NCI-H146 (cell line): ENCODE data around the gene CHRNB2.
A peak's percentile ranks its signal among the peaks of the same experiment; 100 is the strongest.
"Not testable (repeated sequence)": the region's sequence is repeated elsewhere in the genome, so short reads cannot be mapped to it uniquely, and the experiment has no call there.

Experiments
- DNase-seq: peaks from one replicate; lab custom pipeline; 2025; lab: John Stamatoyannopoulos, UW

The CHRNB2 gene, protein sequence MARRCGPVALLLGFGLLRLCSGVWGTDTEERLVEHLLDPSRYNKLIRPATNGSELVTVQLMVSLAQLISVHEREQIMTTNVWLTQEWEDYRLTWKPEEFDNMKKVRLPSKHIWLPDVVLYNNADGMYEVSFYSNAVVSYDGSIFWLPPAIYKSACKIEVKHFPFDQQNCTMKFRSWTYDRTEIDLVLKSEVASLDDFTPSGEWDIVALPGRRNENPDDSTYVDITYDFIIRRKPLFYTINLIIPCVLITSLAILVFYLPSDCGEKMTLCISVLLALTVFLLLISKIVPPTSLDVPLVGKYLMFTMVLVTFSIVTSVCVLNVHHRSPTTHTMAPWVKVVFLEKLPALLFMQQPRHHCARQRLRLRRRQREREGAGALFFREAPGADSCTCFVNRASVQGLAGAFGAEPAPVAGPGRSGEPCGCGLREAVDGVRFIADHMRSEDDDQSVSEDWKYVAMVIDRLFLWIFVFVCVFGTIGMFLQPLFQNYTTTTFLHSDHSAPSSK

DNA sequence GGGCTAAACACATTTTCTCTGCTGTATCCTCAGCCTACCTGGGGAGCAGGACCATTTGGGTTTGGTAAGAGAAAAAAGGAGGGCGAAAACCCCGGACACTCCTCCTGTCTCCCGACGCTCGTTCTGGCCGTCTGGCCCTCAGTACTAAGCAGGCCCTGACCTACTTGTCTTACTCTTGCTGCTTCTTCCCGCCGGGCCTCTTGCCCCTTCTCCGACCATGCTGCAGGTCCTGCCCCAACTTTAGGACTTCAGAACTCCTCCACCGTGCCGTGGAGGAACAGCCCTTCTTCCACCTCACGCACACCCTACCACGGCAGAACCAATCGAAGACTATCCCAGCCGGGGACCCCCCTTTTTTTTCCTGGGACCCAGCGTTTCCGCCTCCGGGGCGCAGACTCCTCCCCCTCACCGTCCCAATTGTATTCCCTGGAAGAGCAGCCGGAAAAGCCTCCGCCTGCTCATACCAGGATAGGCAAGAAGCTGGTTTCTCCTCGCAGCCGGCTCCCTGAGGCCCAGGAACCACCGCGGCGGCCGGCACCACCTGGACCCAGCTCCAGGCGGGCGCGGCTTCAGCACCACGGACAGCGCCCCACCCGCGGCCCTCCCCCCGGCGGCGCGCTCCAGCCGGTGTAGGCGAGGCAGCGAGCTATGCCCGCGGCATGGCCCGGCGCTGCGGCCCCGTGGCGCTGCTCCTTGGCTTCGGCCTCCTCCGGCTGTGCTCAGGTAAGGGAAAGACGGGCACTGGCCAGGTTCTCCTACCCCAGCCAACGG is at the start of gene CHRNB2:
CHRNB2 (plus strand) TSS at position 393 of the 771 bp plus-strand sequence; CDS start at position 660, 267 bp downstream.
- DNase-seq: peak; percentile 86

DNA sequence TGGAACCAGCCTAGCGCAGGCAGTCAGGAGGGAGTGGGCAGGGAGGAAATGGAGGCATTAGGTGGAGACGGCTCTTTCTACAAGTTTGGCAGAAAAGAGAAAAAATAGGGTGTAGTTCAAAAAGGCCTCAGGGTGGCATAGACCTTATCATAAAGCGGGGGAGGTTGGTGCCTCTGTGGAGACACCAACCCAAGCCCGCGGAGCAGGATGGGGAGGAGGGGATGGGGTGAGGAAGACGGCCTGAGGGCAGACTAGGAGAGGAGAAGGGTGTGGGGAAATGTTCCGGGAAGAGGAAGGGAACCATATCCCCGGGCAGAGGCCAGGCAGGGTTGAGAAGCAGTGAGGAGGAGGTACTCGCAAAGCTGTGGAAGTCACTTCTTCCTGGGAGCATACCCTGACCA is 48.0 kb upstream of the CHRNB2 start:
- DNase-seq: no peak

DNA sequence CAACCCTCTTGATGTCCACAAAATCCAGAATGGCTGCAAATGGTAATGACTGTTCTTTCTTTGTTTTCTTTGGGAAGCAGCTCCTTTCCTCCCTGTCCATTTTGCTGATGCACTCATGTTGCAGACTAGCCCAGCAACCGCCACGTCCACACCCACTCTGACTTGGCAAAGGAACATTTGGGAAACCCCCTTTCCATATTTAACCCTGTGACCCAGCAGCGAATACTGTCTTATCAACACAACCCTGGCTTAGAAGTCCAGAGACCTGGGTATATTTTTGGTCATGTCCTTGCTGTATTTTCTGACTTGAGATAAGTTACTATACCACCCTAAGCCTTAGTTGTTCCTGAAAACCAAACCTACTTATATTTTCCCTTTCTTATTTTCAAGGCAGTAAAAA is 47.2 kb upstream of the CHRNB2 start:
- no peak for DNase-seq

DNA sequence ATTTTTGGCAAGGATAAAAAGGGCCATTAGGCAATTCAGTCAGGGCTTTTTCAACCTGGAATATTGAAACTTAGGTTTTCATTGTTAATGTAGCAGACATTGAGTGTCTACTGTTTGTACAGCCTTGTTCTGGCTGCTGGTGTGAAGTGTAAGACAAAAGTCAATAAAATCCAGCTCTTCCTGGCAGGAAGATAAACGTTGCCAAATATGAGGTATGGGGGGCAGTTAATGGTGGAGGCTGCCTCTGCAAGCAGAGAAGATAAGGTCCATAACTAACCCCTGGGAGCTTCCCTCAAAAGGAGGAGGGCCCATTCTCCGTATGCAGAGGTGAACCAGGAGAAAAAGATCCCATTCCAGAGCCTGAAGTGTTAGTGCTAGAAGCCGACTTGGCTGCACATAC is 45.9 kb upstream of the CHRNB2 start:
- DNase-seq: no peak

DNA sequence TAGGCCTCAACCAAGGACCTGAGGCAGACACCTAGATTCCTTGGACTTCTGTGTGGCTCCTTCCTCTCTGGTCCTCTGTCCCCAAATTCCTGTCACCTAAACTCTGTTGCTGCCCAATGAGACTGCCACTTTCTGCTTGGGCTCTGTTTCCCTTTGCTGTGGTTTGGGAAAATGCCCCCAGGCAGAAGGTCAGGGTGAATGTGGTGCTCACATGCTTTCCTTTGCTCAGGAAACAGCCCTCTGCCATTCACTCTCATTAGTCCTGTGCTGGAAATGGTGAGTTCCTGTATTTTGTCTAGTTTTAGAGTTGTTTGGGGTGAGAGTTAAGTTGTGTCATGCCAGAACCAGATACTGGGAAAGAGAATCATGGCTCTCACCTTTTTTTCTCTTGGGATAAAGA is 42.7 kb upstream of the CHRNB2 start:
- no peak for DNase-seq

DNA sequence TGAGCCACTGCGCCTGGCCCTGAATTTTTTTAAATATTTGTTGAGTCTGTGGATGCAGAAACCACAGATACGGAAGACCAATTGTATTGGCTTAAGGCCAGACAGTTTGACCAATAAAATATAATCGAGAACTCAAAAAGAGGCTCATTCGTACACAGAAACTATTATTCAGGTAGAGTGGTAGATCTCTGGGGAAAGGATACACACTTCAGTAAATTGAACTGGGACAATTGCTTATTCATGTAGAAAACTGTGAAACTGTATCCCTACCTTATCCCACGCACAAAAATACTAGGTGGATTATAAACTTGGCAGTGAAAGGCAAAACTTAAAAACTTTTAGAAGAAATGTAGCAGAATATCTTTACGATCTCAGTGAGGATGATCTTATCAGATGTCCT is 40.4 kb upstream of the CHRNB2 start:
- no peak for DNase-seq

DNA sequence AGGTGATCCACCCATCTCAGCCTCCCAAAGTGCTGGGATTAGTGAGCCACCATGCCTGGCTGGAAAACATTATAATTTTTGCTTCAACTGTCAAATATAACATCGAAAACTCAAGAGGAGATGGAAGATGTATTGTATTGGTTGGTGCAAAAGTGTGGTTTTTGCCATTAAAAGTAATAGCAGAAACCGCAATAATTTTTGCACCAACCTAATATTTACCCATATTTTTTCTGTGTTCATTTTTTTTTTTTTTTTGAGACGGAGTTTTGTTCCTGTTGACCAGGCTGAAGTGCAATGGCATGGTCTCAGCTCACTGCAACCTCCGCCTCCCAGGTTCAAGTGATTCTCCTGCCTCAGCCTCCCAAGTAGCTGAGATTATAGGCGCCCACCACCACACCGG is 38.3 kb upstream of the CHRNB2 start:
- DNase-seq: no peak

DNA sequence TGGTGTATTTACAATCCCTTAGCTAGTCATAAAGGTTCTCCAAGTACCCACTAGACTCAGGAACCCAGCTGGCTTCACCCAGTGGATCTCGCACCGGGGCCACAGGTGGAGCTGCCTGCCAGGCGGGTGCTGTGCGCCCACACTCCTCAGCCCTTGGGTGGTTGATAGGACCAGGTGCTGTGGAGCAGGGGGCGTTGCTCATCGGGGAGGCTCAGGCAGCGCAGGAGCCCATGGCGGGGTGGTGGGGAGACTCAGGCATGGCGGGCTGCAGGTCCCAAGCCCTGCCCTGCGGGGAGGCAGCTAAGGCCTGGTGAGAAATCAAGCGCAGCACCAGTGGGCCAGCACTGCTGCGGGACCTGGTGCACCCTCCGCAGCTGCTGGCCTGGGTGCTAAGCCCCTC is 35.6 kb upstream of the CHRNB2 start:
- DNase-seq: not testable (repeated sequence)

DNA sequence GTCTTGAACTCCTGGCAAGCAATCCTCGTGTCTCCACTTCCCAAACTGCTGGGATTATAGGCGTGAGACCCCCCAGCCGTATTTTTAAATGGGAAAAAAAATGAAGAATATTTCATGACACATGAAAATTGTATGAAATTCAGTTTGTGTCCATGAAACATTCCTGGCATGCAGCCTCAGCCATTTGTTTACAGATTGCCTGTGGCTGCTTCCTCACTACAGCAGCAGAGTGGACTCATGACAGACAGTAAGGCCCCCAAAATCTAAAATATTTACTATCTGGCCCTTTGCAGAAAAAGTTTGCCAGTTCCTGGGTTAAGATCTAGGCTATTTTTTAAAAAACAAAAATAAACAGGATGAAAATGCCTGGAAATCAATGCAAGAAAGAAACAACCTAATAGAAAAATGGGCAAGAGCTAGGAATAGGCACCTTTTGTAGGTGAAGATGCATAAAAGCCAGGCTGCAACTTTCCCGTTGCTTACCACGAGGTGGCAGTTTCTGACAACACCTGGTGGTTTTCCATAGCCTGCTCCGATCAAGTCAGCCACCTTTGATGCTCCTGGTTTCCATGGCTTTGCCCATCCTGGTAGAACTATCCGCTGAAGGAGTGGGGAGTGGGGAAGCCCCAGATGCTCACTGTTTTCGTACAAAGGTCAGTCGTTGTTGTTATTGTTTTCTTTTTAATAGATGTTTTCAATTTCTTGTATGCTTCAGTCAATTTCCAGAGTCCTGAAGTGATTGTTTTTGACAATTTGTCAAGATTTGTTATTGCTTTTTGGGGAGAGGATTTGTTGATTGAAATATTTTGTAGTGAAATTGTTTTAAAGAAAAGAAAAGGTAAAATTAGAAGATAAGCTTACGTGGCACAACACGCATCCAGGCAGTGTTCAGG is 33.4 kb upstream of the CHRNB2 start:
- peak; percentile 63 for DNase-seq

DNA sequence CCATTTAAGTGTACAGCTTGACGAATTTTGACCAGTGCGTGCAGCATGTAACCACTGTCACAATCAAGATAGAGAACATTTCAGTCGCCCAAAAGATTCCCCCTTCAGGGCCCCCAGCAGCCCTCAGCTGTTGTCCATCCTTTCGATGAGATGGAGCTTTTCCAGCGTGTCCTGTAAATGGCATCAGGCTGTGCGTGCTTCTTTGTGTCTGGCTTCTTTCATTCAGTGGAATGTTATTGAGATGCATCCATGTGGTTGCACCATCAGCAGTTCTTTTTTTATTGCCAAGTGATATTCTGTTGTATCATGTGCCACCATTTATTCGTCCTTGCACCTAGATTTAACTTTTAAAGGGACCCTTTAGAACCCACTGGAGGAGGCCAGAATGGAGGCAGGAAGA is 31.0 kb upstream of the CHRNB2 start:
- no peak for DNase-seq

DNA sequence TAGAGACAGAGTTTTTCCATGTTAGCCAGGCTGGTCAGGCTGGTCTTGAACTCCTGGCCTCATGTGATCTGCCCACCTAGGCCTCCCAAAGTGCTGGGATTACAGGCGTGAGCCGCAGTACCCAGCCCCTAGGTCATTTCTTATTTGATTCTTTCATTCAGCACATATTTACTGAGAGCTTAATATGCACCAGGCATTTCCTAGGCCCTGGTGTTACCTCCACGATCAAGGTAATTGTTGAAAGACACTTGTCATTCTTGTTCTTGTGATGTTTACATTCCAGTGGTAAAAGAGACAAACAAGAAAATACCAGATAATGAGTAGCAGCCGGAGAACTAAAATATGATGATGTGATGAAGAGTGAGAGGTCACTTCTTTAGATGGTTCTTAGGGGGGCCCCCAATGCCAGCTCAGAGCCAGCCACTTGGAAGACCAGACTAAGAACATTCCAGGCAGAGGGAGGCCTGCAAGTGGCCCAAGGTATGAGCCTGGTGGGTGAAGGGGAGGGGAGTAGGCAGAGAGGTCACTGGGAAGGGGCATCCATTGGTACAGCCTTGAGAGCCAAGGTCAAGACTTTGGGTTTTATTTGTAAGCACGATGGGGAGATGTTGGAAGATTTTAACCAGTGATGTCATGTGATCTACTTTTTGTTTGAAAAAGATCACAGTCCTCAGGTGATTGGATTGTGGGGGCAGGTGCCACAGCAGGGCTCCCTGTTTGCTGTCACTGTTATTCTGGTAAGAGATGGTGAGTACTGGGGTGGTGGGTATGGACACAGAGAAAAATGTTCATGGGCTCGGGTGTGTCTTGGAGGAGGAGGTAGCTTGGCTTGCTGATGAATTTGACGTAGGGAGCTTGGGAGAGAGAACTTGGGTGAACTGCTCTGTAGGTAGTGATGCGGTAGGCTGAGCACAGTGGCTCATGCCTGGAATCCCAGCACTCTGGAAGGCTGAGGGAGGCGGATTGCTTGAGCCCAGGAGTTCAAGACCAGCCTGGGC is 27.8 kb upstream of the CHRNB2 start:
- no peak for DNase-seq

DNA sequence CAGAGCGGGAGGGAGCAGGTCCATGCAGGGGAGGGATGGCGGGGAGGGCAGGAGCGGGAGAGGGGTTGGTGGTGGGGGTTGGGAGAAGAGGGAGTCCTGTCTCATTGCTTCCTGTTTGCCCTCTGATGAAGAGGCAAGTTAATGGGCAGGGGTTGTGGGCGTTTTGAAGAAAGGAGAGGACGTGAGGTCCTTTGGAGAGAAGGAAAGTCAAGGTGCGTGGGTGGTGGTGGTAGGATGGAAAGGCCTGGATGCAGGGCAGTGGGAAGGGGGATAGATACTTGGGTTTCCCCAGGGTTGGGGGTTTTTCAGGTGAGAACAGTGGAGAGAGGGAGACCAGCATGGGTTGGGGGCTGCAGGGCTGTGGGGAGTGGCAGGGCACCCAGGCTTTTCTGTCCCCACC is 26.3 kb upstream of the CHRNB2 start:
- no peak for DNase-seq

DNA sequence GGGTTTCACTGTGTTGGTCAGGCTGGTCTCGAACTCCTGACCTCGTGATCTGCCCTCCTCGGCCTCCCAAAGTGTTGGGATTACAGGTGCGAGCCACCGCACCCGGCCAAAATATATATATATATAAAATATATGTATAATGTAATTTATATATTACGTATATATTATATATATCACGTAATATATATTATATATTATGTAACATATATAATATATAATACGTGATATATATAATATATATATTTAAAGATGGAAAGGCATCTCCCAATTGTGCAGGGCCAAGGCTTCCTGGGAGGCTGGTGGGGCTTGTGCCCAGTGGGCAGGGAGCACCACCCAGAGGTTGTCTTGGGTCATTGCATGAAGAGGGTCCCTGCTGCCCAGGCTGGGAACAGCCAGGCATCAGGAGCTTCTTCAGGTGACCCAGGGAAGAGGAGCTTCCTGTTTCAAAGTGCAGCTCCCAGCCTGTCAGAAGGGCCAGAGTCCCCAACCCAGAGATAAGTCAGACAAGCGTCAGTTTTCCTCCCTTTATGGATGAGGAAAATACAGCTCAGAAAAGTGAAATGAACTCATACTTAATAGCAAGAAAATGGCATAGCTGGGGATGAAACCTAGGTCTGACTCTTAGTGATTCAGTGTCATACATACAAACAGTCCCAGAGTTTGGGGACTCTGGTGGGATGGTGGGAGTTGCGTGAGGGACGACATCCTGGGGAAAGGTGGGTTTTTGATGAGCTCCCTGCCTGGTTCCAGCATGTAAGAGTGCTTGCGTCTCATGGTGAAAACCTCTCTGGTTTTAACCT is 21.1 kb upstream of the CHRNB2 start:
- peak; percentile 65 for DNase-seq

DNA sequence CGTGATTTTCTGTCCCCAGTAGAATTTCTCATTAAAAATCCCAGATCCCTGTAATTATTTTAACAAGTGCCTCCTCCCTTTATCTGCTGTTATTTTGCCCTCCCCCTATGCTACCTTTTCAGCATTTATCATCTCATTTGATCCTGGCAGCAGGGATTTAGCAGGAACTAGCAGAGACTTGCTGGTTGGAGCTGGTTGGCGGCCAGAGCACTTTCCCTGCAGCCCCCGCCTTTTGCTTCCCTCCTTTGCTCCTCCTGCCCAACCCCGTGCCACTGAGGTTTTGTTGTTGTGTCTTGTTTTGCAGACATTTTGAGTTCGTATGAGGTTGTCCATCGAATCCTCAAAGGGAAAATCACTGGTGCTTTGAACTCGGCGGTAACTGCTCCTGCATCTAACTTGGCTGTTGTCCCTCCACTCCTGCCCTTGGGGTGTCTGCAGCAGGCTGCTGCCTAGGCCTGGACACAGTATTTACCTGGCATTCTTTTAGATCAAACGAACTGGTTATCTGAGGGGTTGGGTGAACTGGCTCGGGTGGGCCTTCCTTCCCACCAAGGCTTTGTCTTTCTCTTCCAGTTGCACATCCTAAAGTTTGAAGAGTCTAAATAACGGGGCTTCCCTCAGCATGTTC is 20.4 kb upstream of the CHRNB2 start:
- no peak for DNase-seq

DNA sequence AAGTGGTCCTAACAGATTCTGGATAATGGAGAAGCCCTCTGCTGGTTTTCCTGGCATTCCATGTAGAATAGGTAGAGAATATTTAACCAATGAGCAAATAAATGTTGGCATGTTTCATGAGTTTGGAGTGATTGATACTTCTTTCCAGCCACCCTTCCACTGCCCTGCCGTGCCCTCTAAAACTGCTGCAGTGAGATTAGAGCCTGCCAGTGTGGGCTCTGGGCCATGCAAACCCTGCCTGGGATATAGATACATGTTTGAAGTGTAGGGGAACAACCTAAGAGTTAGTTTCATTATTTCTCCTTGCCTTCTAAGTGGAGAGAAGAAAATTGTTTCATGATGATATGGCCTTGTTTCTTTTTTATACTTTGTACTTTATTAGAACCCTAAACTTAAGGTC is 19.6 kb upstream of the CHRNB2 start:
- no peak for DNase-seq

DNA sequence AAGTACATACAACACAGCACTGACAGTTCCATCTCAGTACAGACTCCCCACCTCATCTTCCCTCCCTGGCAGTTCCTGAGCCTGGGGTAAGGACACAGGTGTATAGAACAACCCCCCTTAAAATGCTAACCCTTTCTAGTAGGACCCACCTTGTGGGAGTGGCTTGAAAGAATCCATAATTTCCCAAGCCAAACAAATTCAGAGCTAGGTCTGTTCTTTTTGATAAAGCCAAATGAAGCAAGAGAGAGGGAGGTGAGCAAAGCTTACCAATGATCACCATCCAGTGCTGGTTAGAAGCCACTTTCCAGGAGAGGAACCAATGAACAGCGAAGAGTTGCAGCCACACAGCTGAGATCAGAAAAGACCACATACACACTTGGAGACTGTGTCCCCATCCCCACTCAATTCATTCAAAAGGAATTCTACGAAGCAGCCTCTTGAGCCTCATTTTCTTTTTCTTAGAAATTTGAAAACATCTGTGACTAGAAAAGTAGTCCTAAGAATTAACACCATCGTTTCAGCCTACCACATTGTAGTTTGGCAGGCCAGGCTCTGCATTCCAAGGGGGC is 18.3 kb upstream of the CHRNB2 start:
- DNase-seq: no peak

DNA sequence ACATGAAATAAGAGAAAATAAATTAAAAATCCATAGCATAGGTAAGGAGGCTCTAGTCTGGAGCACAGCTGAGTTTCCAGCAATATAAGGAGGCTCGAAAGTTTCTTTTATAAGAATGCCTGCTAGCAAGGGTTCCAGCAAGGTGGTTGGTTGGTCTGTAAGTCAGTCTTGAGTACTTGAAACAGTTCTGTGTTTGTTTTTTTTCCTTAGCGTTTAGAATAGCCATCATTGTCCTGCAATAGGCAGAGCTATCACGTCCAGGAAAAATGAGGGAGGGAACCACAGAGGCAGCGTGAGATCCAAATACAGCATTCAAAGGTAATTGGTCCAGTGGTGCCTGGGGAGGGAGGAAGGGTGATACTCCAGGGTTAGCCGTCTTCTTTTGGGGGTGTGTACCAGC is 17.5 kb upstream of the CHRNB2 start:
- DNase-seq: no peak

DNA sequence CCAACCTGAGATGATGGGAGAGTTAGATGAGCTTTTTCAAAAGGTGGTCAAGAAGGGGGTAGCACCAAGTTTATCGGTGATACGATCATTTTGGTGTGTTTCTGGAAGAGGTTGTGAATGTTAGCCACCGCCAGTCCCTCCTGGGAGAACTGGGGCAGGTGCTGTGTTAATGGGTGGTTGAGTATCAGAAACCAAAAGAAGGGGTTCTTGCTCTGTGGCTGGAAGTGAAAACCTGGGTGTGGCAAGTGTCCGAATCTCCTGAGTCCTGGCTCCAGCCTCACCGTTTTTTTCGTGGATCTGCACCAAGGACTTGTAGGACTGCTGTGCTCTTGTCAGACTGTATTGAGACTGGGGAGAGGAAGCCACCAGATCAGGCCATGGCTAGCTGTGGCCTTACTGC is 16.9 kb upstream of the CHRNB2 start:
- no peak for DNase-seq

DNA sequence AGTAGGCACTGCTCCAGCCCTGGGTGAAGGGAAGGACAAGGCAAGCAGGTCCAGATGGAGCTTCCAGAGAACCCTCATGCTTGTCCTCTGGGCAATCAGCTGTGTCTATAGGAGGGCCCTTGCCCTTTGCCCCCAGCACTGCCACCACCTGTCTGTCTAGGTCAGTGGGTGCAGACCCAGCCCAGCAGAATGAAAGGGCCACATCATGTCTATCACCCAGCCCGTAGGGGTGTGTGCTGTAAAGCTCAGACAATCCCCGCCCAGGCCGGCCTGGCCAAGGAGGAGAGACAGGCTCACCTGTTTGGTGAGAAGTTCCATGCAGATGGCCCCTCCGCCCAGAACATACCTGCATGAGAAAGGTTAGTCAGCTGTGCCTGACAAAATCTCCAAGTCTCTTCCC is 16.1 kb upstream of the CHRNB2 start:
- no peak for DNase-seq
